ENCODE results near the gene HLA-DMB.

DNA sequence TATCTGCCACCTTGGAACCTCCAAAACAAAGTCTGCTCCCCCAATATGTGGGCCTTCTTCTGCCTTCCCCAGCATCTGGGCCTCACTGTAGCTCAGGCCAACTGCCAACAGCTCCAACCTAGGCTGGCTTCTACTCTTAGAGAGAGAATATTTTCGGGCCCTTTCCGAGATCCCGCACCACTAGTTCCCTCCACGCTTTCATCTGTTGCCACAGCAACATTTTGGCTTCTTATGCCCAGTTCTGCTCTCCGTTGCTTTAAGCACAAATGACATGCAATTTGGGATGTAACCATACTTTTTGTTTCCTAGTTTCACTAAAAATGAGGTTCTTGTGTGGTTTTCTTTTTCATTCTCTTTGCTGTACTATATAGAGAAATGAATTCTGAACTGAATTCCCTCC lies 53.2 kb downstream of the HLA-DMB start:
- TF ChIP-seq, protein P1, sequence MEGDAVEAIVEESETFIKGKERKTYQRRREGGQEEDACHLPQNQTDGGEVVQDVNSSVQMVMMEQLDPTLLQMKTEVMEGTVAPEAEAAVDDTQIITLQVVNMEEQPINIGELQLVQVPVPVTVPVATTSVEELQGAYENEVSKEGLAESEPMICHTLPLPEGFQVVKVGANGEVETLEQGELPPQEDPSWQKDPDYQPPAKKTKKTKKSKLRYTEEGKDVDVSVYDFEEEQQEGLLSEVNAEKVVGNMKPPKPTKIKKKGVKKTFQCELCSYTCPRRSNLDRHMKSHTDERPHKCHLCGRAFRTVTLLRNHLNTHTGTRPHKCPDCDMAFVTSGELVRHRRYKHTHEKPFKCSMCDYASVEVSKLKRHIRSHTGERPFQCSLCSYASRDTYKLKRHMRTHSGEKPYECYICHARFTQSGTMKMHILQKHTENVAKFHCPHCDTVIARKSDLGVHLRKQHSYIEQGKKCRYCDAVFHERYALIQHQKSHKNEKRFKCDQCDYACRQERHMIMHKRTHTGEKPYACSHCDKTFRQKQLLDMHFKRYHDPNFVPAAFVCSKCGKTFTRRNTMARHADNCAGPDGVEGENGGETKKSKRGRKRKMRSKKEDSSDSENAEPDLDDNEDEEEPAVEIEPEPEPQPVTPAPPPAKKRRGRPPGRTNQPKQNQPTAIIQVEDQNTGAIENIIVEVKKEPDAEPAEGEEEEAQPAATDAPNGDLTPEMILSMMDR (conservative IDR thresholded peaks at IDR 0.05; ENCODE audit: low read depth, low read length): no peak
- no peak for TF ChIP-seq EZH2 (IDR thresholded peaks at IDR 0.05; ENCODE audit: borderline replicate concordance, low read depth, low read length, poor library complexity, severe bottlenecking)
